Stomach (tissue), 4 donors: ENCODE results near the gene OXNAD1.

ENCODE experiments used
- EP300 ChIP-seq: sonication (generic); formaldehyde crosslinking; IDR thresholded peaks from one replicate; pipeline ENCODE4 v1.6.1; 2017; ENCODE audit warnings: antibody characterized with exemption
- POLR2AphosphoS5 ChIP-seq, 3 donors: sonication (generic); formaldehyde crosslinking; IDR thresholded peaks; one replicate each; pipeline ENCODE4 v1.6.1; 2016; ENCODE audit warnings: antibody characterized with exemption in 3 of 3
- TF ChIP-seq, protein P1 (sequence below), 7 experiments: fragments of 450-650 bp in 4 of 7; fragments of 200-600 bp in 3 of 7; sonication (generic) in 3 of 7; IDR thresholded peaks; one replicate each; pipeline ENCODE4 v1.5.1; 2016 to 2019; ENCODE audit warnings: antibody characterized with exemption in 7 of 7, control low read depth in 2 of 7, mild to moderate bottlenecking in 1 of 7

- TF ChIP-seq, protein P1, sequence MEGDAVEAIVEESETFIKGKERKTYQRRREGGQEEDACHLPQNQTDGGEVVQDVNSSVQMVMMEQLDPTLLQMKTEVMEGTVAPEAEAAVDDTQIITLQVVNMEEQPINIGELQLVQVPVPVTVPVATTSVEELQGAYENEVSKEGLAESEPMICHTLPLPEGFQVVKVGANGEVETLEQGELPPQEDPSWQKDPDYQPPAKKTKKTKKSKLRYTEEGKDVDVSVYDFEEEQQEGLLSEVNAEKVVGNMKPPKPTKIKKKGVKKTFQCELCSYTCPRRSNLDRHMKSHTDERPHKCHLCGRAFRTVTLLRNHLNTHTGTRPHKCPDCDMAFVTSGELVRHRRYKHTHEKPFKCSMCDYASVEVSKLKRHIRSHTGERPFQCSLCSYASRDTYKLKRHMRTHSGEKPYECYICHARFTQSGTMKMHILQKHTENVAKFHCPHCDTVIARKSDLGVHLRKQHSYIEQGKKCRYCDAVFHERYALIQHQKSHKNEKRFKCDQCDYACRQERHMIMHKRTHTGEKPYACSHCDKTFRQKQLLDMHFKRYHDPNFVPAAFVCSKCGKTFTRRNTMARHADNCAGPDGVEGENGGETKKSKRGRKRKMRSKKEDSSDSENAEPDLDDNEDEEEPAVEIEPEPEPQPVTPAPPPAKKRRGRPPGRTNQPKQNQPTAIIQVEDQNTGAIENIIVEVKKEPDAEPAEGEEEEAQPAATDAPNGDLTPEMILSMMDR (IDR thresholded peaks at IDR 0.05) = no peak
- TF ChIP-seq POLR2AphosphoS5 (IDR thresholded peaks at IDR 0.05) (peak in 2 of 3 donors; percentile 13 to 70), EP300 (no peak)
Observed at GRCh38 chr3:16338999-16339398, 74.0 kb downstream of the OXNAD1 start.
